Fibroblast of pulmonary artery (primary cell): Measurements from ENCODE around the gene ILF3.

Experiments used
- DNase-seq: peaks from one replicate; pipeline ENCODE4 v3.0.0-alpha.2; 2010; ENCODE audit warnings: low read depth
- H3K4me3 ChIP-seq: replicated peaks from 2 replicates; pipeline ENCODE4 v1.5.1; 2011; ENCODE audit warnings: low read depth, mild to moderate bottlenecking, control low read depth, low read length, moderate library complexity
- CTCF ChIP-seq: IDR thresholded peaks from 2 replicates; pipeline ENCODE4 v1.5.1; 2011; ENCODE audit warnings: mild to moderate bottlenecking, control low read depth, low read length, inconsistent platforms; ENCODE audit errors: missing control alignments

The ILF3 gene

GRCh38 chr19:10713317-10713716 lies 59.2 kb downstream of the ILF3 start:
- DNase-seq, result no peak
- TF ChIP-seq CTCF, result no peak
- H3K4me3 ChIP-seq, result no peak overlapping the region

GRCh38 chr19:10717054-10717355 lies 62.9 kb downstream of the ILF3 start:
- DNase-seq, result no peak
- TF ChIP-seq CTCF, result no peak
- peak overlapping the region; percentile 29 for H3K4me3 ChIP-seq

- TF ChIP-seq CTCF, result peak; percentile 83
- peak within 1 kb of the TSS; percentile 87 for H3K4me3 ChIP-seq
- DNase-seq, result peak; percentile 100
Observed at GRCh38 chr19:10717356-10718204, 63.4 kb downstream of the ILF3 start, which contains the start of gene DNM2. DNM2 (plus strand) TSS chr19:10718079; CDS start chr19:10718243, 164 bp downstream.

- peak; percentile 31 for DNase-seq
- TF ChIP-seq CTCF, result no peak
- peak overlapping the region; percentile 87 for H3K4me3 ChIP-seq
Observed at GRCh38 chr19:10718205-10719196, 64.4 kb downstream of the ILF3 start.

GRCh38 chr19:10719466-10719961 lies 65.4 kb downstream of the ILF3 start:
- no peak for TF ChIP-seq CTCF
- no peak for DNase-seq
- H3K4me3 ChIP-seq, result peak overlapping the region; percentile 87

- TF ChIP-seq CTCF, result no peak
- DNase-seq, result no peak
- no peak overlapping the region for H3K4me3 ChIP-seq
Observed at GRCh38 chr19:10720607-10721125, 66.5 kb downstream of the ILF3 start.
